ENCODE data around the gene GTPBP2. TPM values are rescaled to one million over a fixed set of nuclear protein-coding genes. Genes with fewer than 3 reads are reported as not detected.

The GTPBP2 gene
- total and polyA plus RNA-seq, 2 of the 4 experiments (the other 2 are of a cell fraction) = 38.4 to 86.6 TPM

- in situ Hi-C loops (cut with MboI; ENCODE audit: low sequenced_read_pairs) = no loop called here
- BruUV-seq (replicated peaks) = no TSS peak
- H2BK15ac ChIP-seq (ENCODE audit: low read depth, low read length) = no peak overlapping the region
- WGBS, 2 experiments (ENCODE audit: extremely low coverage in 2 of 2, insufficient read length in 1 of 2) = 95% methylated on average over 4 of the region's 10 CpGs; no CpG with 5 or more reads in 1 of the 2 experiments
- no peak overlapping the region for H2BK20ac ChIP-seq (ENCODE audit: low read depth, low read length)
- no peak overlapping the region for H2AFZ ChIP-seq (replicated peaks; ENCODE audit: low read length, poor library complexity)
- H4K5ac ChIP-seq (ENCODE audit: low read depth, low read length) = no peak overlapping the region
- no peak overlapping the region for H3K4me3 ChIP-seq (ENCODE audit: insufficient read depth, low read depth, low read length)
- no peak overlapping the region for H3K9ac ChIP-seq (ENCODE audit: low read depth, low read length)
- ChIA-PET CTCF (no interaction called here), POLR2A (ENCODE audit: unreplicated experiment) (no interaction called here)
- H3K4me1 ChIP-seq (ENCODE audit: control insufficient read depth, insufficient read depth, low read length) = peaks cover under 1% of the 10 kb centered on the region
- H3K14ac ChIP-seq (replicated peaks; ENCODE audit: low read depth, low read length) = no peak overlapping the region
- intact Hi-C loops (cut with micrococcal nuclease) = no loop called here
- no peak overlapping the region for H2BK5ac ChIP-seq (ENCODE audit: low read depth, low read length, poor library complexity, severe bottlenecking)
- no peak overlapping the region for H2AK5ac ChIP-seq (ENCODE audit: low read depth, low read length)
- H3K79me1 ChIP-seq (ENCODE audit: low read depth in 1 of 2, low read length in 2 of 2) = peaks cover 42 to 68% of the 10 kb centered on the region in 2 experiments
- no peak overlapping the region for H3K23ac ChIP-seq (ENCODE audit: low read depth, low read length)
- dilution Hi-C loops (cut with HindIII; ENCODE audit: low sequenced_read_pairs, unreplicated experiment) = no loop called here
- ATAC-seq (ENCODE audit: low read depth) (no peak), DNase-seq (no peak)
- H3K9me3 ChIP-seq (ENCODE audit: control insufficient read depth, insufficient read depth, low read length) = no peaks in the 10 kb centered on the region
- no peak for TF ChIP-seq RAD21 (IDR thresholded peaks at IDR 0.05; ENCODE audit: low read length)
- TF ChIP-seq, protein P1, sequence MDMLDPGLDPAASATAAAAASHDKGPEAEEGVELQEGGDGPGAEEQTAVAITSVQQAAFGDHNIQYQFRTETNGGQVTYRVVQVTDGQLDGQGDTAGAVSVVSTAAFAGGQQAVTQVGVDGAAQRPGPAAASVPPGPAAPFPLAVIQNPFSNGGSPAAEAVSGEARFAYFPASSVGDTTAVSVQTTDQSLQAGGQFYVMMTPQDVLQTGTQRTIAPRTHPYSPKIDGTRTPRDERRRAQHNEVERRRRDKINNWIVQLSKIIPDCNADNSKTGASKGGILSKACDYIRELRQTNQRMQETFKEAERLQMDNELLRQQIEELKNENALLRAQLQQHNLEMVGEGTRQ (IDR thresholded peaks at IDR 0.05; ENCODE audit: low read depth, low read length) = no peak
- no peak for TF ChIP-seq RCOR1 (IDR thresholded peaks at IDR 0.05; ENCODE audit: insufficient replicate concordance, low read length)
- no peak for TF ChIP-seq MAFK (IDR thresholded peaks at IDR 0.05; ENCODE audit: low read depth, low read length)
- TF ChIP-seq BHLHE40 (IDR thresholded peaks at IDR 0.05; ENCODE audit: low read depth, low read length) = no peak
- TF ChIP-seq NFE2L2 (IDR thresholded peaks at IDR 0.05; ENCODE audit: low read depth, low read length) = no peak
- TF ChIP-seq MAZ (IDR thresholded peaks at IDR 0.05; ENCODE audit: borderline replicate concordance, low read depth, low read length) = no peak
- no peak for TF ChIP-seq MXI1 (IDR thresholded peaks at IDR 0.05; ENCODE audit: borderline replicate concordance, low read depth, low read length)
- no peak for TF ChIP-seq POLR2A (IDR thresholded peaks at IDR 0.05; ENCODE audit: low read depth, low read length)
- no peak overlapping the region for H4K91ac ChIP-seq (ENCODE audit: insufficient read depth, low read depth, low read length)
- no peak overlapping the region for H3K56ac ChIP-seq (ENCODE audit: extremely low read depth, insufficient read depth, low read length)
- no peak overlapping the region for H2AK9ac ChIP-seq (replicated peaks; ENCODE audit: low read depth, low read length, poor library complexity)
- peaks cover 30% of the 10 kb centered on the region for H3K9me1 ChIP-seq (ENCODE audit: insufficient read depth, low read length)
- H3K27me3 ChIP-seq (ENCODE audit: control insufficient read depth, insufficient read depth, low read length) = no peaks in the 10 kb centered on the region
- H3K4me2 ChIP-seq (ENCODE audit: low read depth, low read length) = no peak overlapping the region
- H3K18ac ChIP-seq (ENCODE audit: low read depth, low read length) = no peak overlapping the region
- no peak overlapping the region for H3K27ac ChIP-seq (ENCODE audit: insufficient read depth, low read length)
- H4K20me1 ChIP-seq (ENCODE audit: insufficient read depth, low read length) = no peaks in the 10 kb centered on the region; the same call in 1 of the 2 replicates
- H3K4ac ChIP-seq (ENCODE audit: low read depth, low read length) = no peak overlapping the region
- H3K36me3 ChIP-seq (ENCODE audit: control insufficient read depth, insufficient read depth, low read length) = peaks cover 63% of the 10 kb centered on the region
- no peak overlapping the region for H4K8ac ChIP-seq (ENCODE audit: low read depth in 2 of 2, low read length in 2 of 2)
- no peak overlapping the region for H2BK120ac ChIP-seq (ENCODE audit: low read depth, low read length)
Observed at GRCh38 chr6:43621836-43622180, 7.3 kb downstream of the GTPBP2 start.

Measured in IMR-90 (cell line).